Type B pancreatic cell (in vitro differentiated cells): Measurements from ENCODE around the gene NDUFS2. TPM values are rescaled to one million over a fixed set of nuclear protein-coding genes. Genes with fewer than 3 reads are reported as not detected.
A peak's percentile ranks its signal among the peaks of the same experiment; 100 is the strongest.

Experiments used
- DNase-seq: peaks from one replicate; pipeline ENCODE4 v3.0.0; 2021; ENCODE audit warnings: mixed read lengths; ENCODE audit not compliant: unreplicated experiment; ENCODE audit errors: extremely low spot score
- H3K27ac Mint-ChIP-seq: 2 replicates; pipeline ENCODE4 v1.8.0; 2021; ENCODE audit warnings: mild to moderate bottlenecking, mixed read lengths
- H3K27me3 Mint-ChIP-seq: 2 replicates; pipeline ENCODE4 v1.8.0; 2021; ENCODE audit warnings: mixed read lengths
- H3K36me3 Mint-ChIP-seq: 2 replicates; pipeline ENCODE4 v1.8.0; 2021; ENCODE audit warnings: mixed read lengths
- H3K4me1 Mint-ChIP-seq: one replicate; pipeline ENCODE4 v1.8.0; 2021; ENCODE audit warnings: mixed read lengths; ENCODE audit not compliant: unreplicated experiment
- H3K4me3 Mint-ChIP-seq: 2 replicates; pipeline ENCODE4 v1.8.0; 2021; ENCODE audit warnings: mild to moderate bottlenecking, mixed read lengths
- H3K9me3 Mint-ChIP-seq: 2 replicates; pipeline ENCODE4 v1.8.0; 2021; ENCODE audit warnings: mixed read lengths
- CTCF ChIP-seq: fragments of 200-600 bp; sonication (generic); conservative IDR thresholded peaks from 2 replicates; pipeline ENCODE4 v1.5.0; 2021; ENCODE audit warnings: antibody characterized with exemption, mild to moderate bottlenecking
- total RNA-seq: library from RNA; stranded (reverse); gene quantifications from 2 replicates; pipeline ENCODE4 v1.2.1, GENCODE V29; 2021; ENCODE audit warnings: low replicate concordance

Gene NDUFS2
- total RNA-seq, 1 donor from 2014 or later: 93.1 TPM

- Mint-ChIP-seq H3K4me3 (no peak overlapping the region), H3K27ac (no peak overlapping the region), H3K4me1 (peaks cover 26% of the 10 kb centered on the region), H3K36me3 (peaks cover 21% of the 10 kb centered on the region), H3K27me3 (no peaks in the 10 kb centered on the region), H3K9me3 (no peaks in the 10 kb centered on the region)
- no peak for DNase-seq
- TF ChIP-seq CTCF: no peak
These were observed 28.5 kb upstream of the NDUFS2 start for GRCh38 chr1:161173711-161174110.

GRCh38 chr1:161174911-161175310 lies 27.3 kb upstream of the NDUFS2 start:
- Mint-ChIP-seq H3K9me3 (no peaks in the 10 kb centered on the region), H3K27ac (no peak overlapping the region), H3K27me3 (no peaks in the 10 kb centered on the region), H3K4me1 (peaks cover 26% of the 10 kb centered on the region), H3K4me3 (peak overlapping the region; percentile 46), H3K36me3 (peaks cover 21% of the 10 kb centered on the region)
- DNase-seq: no peak
- no peak for TF ChIP-seq CTCF

- Mint-ChIP-seq H3K4me3 (peak overlapping the region; percentile 100), H3K27me3 (no peaks in the 10 kb centered on the region), H3K36me3 (peaks cover 21% of the 10 kb centered on the region), H3K4me1 (peaks cover 26% of the 10 kb centered on the region), H3K9me3 (no peaks in the 10 kb centered on the region), H3K27ac (peak overlapping the region; percentile 98)
- no peak for DNase-seq
- TF ChIP-seq CTCF: no peak
These were observed 26.3 kb upstream of the NDUFS2 start for GRCh38 chr1:161175771-161176453.

GRCh38 chr1:161176468-161177111 lies 25.6 kb upstream of the NDUFS2 start:
- H3K4me3 Mint-ChIP-seq: peak overlapping the region; percentile 100
- peak overlapping the region; percentile 98 for H3K27ac Mint-ChIP-seq
- no peaks in the 10 kb centered on the region for H3K9me3 Mint-ChIP-seq
- peaks cover 21% of the 10 kb centered on the region for H3K36me3 Mint-ChIP-seq
- H3K4me1 Mint-ChIP-seq: peaks cover 26% of the 10 kb centered on the region
- no peak for DNase-seq
- H3K27me3 Mint-ChIP-seq: no peaks in the 10 kb centered on the region
- no peak for TF ChIP-seq CTCF

GRCh38 chr1:161177112-161177935 lies 24.8 kb upstream of the NDUFS2 start, which contains the start of gene B4GALT3:
Gene B4GALT3 (minus strand): TSS chr1:161177507. CDS start chr1:161176060, 1,447 bp downstream.
- Mint-ChIP-seq H3K4me3 (peak within 1 kb of the TSS; percentile 100), H3K36me3 (peaks cover 21% of the 10 kb centered on the region), H3K27ac (peak within 1 kb of the TSS; percentile 98), H3K9me3 (no peaks in the 10 kb centered on the region), H3K4me1 (peaks cover 26% of the 10 kb centered on the region), H3K27me3 (no peaks in the 10 kb centered on the region)
- peak; percentile 95 for DNase-seq
- TF ChIP-seq CTCF: peak; percentile 31
